Hematopoietic multipotent progenitor cell (in vitro differentiated cells): Measurements from ENCODE around the gene KRTAP2-1. TPM values are rescaled to one million over a fixed set of nuclear protein-coding genes. Genes with fewer than 3 reads are reported as not detected.
"Not testable (repeated sequence)": the region's sequence is repeated elsewhere in the genome, so short reads cannot be mapped to it uniquely, and the experiment has no call there.

Source experiments
- DNase-seq, 3 donors: peaks; one replicate each; pipeline ENCODE4 v3.0.0-alpha.2; 2011 to 2015; ENCODE audit warnings: low read depth in 2 of 3, low spot score in 2 of 3
- total RNA-seq: library from RNA; depleted of rRNA; stranded (reverse); fragments of >200 nt; gene quantifications from one replicate; pipeline ENCODE4 v1.2.3, GENCODE V29; 2012

The KRTAP2-1 gene
- total RNA-seq: not detected

GRCh38 chr17:41046735-41047465, at the start of gene KRTAP2-1:
KRTAP2-1 (minus strand) TSS chr17:41047316; CDS start chr17:41047267, 49 bp downstream.
- not testable (repeated sequence) for DNase-seq

DNA sequence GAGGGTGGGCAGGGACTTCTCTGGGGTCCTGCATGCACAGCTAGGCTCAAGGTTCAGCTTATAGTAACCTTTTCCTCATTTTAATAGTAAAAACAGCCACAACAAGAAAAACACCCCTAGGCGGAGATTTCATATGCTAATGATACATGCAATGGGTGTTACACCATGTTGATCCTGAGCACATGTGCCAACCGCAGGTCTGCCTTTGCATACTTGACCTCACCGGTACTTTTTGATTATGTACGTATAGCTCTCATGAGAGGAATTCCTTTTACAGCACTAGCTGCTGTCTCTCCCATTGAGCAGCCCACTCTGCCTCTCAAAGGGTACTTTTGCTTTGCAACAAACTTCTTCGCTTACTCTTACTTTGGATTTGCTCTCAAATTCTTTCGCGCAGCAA, 48.9 kb upstream of the KRTAP2-1 start:
- no peak for DNase-seq

DNA sequence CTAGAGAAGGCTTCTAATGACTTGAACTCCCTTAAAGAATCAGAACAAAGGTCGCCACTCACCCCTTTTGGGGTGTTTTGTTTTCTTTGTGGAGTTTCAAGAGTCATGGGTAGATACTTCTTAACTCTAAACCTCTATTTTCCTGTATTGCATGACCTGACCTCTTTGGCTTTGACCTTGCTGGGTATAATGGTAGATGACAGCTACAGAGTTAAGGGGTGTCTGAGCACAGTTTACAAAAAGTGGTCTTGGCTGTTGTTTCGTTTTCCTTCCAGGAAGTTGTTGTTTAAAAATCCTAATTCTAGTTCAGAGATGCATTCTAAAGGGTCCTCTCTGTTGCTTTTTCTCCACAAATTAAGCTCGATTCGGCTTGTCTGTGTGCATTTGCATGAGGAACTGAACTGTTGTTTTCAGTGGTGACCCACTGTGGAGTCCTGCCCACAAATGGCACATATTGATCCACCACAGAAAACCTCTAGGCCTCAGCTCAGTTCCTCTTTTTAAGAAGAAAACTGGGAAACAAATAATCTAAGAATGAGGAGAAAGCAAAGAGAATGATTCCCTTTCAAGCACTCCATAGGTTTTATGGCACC, 41.7 kb upstream of the KRTAP2-1 start:
- DNase-seq: not testable (repeated sequence)

DNA sequence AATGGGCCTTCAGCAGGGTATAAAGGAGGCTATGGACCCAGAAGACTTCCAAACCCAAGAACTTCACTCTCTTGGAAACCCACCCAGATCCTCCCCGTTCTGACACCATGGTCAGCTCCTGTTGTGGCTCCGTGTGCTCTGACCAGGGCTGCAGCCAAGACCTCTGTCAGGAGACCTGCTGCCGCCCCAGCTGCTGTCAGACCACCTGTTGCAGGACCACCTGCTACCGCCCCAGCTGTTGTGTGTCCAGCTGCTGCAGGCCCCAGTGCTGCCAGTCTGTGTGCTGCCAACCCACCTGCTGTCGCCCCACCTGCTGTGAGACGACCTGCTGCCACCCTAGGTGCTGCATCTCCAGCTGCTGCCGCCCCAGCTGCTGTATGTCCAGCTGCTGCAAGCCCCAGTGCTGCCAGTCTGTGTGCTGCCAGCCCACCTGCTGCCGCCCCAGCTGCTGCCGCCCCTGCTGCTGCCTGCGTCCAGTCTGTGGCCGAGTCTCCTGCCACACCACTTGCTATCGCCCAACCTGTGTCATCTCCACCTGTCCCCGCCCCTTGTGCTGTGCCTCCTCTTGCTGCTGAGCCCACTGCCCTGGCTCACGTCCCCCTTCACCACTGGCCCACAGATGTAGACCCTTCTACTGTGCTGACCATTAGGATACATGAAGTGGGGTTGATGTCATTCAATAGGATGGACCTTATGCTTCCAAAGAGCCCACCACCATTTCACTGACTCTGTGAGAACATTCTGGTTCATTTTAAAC, 37.2 kb upstream of the KRTAP2-1 start, which contains the start of gene KRTAP4-7:
Gene KRTAP4-7, plus strand, starts transcription at position 51 of the 757 bp plus-strand sequence. Its CDS starts 57 bp downstream, at position 108.
- DNase-seq: not testable (repeated sequence)

DNA sequence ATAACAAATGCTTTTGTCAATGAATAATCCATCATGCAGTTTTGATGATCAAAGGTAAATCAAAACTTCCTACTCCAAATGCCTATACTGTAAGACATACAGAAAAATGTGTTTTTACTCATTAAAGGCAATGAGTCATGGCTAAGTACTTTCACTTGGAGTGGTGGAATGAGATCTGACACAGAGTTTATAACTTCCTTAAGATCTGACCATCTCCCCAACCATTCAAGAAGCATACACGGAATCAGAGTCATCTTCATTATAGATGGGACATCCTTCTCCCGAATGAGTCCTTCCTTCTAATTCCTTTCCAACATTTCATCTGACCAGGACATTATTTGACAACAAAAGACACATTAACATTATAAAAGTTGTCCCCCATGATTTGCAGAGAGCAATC, 36.3 kb upstream of the KRTAP2-1 start:
- DNase-seq: not testable (repeated sequence)

GRCh38 chr17:41082626-41083025, 35.5 kb upstream of the KRTAP2-1 start:
- DNase-seq: no peak

DNA sequence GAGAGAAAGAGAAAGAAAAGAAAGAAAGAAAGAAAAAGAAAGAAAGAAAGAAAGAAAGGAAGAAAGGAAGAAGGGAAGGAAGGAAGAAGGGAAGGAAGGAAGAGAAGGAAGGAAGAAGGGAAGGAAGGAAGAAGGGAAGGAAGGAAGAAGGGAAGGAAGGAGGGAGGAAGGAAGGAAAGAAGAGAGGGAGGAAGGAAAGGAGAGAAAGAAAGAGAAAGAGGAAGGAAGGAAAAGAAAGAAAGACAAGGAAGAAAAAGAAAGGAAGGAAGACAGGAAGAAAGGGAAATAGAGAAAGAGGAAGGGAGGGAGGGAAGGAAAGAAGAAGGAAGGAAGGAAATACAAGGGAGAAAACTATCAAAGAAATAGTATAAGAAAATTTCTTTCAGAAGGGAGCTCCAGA, 29.7 kb upstream of the KRTAP2-1 start:
- DNase-seq: no peak

DNA sequence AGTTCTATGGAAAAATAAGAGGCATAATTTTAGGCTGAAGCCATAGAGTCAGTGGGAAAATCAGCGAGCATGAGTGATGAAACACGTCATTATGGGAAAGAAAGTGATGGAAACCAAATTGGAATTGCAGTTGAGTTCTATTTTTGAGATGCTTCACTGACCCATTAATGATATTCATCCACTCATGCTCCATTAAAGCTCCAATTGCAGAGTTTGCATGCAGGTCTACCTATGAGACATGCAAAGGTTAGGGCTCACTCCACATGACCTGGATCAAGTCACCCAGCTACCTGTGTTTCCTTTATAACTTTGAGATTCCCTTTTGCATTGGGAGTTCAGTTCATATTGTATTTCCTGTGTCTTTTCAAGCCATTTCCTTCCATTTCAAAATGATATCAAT, 26.6 kb upstream of the KRTAP2-1 start:
- no peak for DNase-seq

GRCh38 chr17:41071606-41072360, 24.7 kb upstream of the KRTAP2-1 start:
- DNase-seq: no peak

DNA sequence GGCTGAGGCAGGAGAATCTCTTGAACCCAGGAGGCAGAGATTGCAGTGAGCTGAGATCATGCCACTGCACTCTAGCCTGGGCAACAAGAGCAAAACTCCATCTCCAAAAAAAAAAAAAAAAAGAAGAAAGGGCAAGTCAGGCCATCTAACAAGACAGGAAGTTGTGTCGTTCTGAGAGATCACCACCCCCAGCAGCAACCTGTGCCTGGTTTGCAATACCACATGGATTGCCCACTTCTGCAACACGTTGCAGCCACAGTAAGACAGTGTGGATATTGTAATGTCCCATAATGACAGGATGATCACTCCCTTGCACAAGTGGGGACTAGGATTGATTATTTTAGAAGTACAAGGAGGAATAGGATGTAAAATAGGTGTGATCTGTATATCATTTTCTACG, 21.9 kb upstream of the KRTAP2-1 start:
- DNase-seq: no peak

DNA sequence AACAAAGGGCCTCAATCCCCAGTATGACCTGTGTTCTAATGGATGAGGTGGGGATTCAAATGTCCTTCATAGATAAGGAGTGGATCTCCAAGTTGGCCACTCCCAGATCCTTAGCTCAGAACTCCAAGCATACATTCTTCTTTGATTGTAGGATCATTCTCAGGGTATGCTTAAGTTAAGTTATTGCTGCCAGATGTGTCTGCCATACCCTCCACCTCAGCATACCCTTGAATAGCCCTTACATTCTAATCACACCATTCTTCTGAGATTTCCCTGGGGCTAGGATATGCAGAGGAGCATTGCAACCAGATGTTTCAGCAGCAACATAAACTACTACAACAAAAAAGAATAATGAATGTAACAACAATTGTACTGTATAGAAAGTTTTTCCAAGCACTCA, 20.2 kb upstream of the KRTAP2-1 start:
- DNase-seq: no peak

- DNase-seq: no peak
These were observed 18.9 kb upstream of the KRTAP2-1 start, which contains the start of gene KRTAP2-4 for GRCh38 chr17:41065829-41066624. KRTAP2-4 (minus strand) TSS chr17:41065879; CDS start chr17:41065845, 34 bp downstream.

- not testable (repeated sequence) for DNase-seq
These were observed 18.0 kb upstream of the KRTAP2-1 start for GRCh38 chr17:41065016-41065689.

DNA sequence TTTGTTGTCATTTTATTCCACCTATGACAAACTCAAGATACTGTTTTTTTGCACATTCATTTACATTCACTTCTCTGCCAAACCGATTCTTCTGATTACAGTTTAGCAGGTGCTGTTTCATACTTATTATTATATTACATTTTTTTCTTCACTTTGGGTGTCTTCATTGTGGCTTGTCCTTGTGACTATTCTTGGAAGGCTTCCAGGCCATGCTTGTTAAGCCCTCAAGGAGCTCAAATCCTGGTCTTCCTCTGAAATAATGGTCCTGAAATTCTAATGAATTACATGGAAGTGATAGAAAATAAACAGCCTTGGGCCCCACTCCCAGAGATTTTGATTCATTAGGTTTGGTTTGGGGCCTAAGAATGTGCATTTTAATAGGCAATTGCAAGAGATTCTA, 17.2 kb upstream of the KRTAP2-1 start:
- no peak for DNase-seq

- no peak for DNase-seq
These were observed 16.3 kb upstream of the KRTAP2-1 start for GRCh38 chr17:41063449-41063848.

GRCh38 chr17:41061964-41062363, 14.8 kb upstream of the KRTAP2-1 start:
- DNase-seq: no peak

DNA sequence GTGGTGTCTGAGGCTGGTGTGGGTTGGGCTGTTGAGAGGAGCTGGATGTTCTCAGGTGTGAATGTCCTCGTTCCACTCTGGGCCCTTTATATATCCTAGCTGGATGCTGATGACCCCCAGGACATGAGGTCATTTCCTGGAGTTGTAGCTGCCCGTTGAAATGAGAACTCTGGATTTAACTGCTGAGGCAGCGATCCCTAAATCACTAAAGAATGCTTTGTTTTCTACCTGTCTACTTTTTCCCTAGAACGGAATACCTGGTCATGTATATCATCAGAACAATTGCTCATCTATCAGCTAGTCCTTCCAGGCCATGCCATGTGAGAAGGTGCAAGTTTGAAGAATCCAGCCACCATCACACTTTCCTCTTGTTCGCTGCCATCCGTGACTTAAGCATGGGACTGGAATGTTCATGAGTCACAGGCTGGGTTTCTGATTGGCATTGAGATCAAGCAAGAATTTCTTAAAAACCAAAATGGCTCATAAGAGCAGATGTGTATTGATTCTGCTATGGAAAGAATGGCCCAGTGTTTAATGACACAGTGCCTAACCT, 13.0 kb upstream of the KRTAP2-1 start, which contains the start of gene KRTAP2-3:
Gene KRTAP2-3, minus strand, starts transcription at position 63 of the 553 bp plus-strand sequence. CDS start 64 bp downstream, outside the sequence.
- no peak for DNase-seq

- not testable (repeated sequence) for DNase-seq
These were observed 12.3 kb upstream of the KRTAP2-1 start for GRCh38 chr17:41059276-41060051.
